ENCODE measurements around the gene SYNE1.

The SYNE1 gene

DNA sequence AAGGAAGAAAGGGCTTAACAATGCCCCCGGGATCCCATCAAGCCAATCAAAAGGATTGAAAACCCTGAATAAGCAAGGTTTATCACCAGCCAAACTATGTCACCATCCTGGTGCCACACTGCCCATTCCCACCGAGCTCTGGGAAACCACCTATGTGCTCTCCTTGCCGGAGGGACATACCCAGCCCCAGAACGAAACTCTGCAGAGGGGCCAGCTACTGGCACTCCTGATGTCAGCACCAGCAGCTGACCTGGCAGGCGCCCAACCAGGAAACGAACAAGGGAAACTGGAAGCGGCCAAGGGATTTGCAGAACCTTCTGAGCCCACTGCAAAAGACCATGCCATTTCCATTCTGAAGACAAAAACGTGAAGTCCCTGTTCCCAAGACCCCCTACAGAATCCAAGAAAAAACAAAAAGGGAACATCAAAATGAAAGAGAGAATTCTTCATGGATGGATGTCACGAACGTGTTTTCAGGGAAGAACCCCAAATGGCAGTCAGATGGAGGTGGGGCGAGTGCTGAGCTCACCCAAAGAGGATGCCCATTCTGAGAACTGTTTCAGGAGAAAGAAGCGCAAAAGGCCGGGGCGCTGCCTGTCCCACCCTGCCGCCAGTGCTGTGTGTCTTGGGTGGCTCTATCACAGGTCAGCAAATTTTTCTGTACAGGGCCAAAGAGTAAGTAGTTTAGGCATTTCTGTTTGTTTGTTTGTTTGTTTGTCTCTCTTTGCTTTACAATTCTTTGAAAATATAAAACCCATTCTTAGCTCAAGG lies 524.5 kb downstream of the SYNE1 start:
- no peak overlapping the region for H3K4me3 ChIP-seq (ENCODE audit: low read length)
- DNase-seq (ENCODE audit: low read depth, low spot score), result no peak

DNA sequence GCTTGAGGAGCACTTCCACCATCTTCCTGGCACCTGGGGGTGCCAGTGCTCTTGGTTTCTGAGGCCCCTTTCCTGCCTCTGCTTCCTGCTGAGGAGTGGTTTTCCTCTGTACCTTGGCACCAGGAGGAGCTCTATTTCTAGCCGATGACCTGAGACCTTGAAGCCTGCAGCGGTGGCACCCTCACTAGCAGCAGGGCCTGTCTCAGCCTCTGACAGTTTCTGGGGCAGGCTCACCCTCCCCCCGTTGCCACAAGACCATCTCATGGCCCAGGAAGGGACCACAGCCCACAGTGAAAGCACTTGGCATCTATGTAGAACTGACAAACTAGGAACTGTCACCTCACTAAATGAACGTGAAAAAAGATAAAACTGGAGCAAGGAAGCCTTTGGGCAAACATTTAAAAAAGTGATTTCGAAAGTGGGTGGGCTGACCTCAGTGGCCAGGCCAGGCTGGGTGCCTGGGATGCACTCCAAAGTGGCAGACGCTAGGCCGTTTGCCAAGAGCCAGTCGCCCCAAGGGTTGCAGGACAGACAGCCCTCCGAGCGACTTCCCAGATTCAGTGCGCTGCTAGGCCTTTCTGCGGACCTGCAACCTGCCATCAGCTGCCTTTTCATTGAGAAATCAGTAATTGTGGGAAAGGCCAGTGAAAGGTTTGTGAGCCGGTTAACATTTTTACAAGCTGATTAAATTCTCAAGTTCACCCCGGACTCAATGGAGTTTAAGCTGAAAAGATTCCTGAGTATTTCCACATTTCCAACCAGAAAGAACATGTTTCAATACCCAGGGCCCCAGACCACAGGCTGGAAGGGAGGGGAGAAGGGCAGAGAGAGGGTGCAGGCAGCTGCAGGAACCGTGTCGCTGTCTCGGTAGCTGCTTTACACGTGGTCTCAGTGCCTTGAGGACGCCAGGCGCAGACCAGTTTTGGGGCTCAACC lies 526.0 kb downstream of the SYNE1 start:
- peak; percentile 8 for DNase-seq (ENCODE audit: low read depth, low spot score)
- H3K4me3 ChIP-seq (ENCODE audit: low read length), result no peak overlapping the region

DNA sequence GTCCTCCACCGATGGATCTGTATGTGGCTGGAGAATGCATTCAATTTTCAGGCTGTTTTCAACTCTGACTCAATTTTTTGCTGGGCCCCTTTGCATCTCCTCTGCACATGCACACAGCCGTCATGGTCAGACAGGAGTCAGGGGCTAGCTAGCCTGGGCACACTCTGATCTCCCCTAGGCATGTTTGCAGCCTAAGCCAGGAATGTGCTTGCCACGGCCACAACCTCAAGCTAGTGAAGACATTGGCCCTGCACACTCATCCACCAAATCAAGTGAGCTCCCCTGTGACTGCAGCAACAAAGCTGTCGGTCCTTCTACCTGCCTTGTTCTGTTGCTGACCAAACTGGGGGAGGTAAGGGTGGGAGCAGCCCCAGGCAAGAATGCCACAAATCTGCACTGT lies 529.2 kb downstream of the SYNE1 start:
- no peak overlapping the region for H3K4me3 ChIP-seq (ENCODE audit: low read length)
- no peak for DNase-seq (ENCODE audit: low read depth, low spot score)

DNA sequence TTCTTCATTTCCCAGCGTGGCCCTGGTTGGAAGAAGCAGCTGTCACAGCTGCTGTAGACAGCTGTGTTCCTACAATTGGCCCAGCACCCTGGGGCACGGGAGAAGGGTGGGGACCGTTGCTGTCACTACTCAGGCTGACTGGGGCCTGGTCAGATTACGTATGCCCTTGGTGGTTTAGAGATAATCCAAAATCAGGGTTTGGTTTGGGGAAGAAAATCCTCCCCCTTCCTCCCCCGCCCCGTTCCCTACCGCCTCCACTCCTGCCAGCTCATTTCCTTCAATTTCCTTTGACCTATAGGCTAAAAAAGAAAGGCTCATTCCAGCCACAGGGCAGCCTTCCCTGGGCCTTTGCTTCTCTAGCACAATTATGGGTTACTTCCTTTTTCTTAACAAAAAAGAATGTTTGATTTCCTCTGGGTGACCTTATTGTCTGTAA lies 537.0 kb downstream of the SYNE1 start:
- DNase-seq (ENCODE audit: low read depth, low spot score), result no peak
- H3K4me3 ChIP-seq (ENCODE audit: low read length), result no peak overlapping the region

DNA sequence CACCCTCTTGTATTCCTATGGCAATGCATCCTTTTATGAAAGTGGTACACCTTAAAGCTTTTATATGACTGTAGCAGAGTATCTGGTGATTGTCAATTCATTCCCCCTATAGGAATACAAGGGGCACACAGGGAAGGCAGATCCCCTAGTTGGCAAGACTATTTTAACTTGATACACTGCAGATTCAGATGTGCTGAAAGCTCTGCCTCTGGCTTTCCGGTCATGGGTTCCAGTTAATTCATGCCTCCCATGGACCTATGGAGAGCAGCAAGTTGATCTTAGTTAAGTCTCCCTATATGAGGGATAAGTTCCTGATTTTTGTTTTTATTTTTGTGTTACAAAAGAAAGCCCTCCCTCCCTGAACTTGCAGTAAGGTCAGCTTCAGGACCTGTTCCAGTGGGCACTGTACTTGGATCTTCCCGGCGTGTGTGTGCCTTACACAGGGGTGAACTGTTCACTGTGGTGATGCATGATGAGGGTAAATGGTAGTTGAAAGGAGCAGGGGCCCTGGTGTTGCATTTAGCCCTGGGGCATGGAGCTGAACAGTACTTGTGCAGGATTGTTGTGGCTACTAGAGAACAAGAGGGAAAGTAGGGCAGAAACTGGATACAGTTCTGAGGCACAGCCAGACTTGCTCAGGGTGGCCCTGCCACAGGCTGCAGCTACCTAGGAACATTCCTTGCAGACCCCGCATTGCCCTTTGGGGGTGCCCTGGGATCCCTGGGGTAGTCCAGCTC lies 537.5 kb downstream of the SYNE1 start:
- H3K4me3 ChIP-seq (ENCODE audit: low read length), result no peak overlapping the region
- DNase-seq (ENCODE audit: low read depth, low spot score), result no peak

DNA sequence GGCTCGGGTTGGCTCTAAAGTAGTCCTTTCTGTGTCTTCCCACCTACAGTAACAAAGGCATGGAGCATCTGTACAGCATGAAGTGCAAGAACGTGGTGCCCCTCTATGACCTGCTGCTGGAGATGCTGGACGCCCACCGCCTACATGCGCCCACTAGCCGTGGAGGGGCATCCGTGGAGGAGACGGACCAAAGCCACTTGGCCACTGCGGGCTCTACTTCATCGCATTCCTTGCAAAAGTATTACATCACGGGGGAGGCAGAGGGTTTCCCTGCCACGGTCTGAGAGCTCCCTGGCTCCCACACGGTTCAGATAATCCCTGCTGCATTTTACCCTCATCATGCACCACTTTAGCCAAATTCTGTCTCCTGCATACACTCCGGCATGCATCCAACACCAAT lies 538.5 kb downstream of the SYNE1 start:
- no peak overlapping the region for H3K4me3 ChIP-seq (ENCODE audit: low read length)
- DNase-seq (ENCODE audit: low read depth, low spot score), result no peak

DNA sequence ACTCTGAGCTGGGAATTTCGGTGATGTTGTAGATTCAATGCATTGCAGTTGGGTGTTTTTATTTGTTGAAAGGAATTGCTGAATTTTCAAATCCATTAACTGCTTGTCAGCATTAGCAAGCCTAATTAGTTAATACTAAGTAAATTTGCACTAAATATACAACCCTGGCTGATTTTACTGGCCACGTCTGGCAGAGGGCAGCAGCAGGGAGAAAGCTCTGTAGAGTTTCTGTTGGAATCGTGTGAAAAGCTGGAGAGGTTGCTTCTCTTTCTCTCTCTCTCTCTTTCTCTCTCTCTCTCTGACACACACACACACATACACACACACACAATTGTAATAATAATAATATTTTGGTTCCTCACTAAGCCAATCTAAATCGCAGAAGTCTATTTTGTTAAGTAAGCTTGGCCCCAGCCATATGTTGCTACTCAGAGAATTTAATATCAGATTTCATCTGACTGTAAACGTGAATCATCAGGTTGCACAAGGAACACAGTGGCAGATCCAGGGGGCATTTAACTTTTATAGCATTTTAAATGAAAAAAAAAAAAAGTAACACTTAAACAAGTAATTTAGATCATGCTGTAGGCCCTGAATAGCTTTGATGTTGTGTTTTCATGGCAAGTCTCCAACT lies 540.2 kb downstream of the SYNE1 start:
- no peak overlapping the region for H3K4me3 ChIP-seq (ENCODE audit: low read length)
- no peak for DNase-seq (ENCODE audit: low read depth, low spot score)

DNA sequence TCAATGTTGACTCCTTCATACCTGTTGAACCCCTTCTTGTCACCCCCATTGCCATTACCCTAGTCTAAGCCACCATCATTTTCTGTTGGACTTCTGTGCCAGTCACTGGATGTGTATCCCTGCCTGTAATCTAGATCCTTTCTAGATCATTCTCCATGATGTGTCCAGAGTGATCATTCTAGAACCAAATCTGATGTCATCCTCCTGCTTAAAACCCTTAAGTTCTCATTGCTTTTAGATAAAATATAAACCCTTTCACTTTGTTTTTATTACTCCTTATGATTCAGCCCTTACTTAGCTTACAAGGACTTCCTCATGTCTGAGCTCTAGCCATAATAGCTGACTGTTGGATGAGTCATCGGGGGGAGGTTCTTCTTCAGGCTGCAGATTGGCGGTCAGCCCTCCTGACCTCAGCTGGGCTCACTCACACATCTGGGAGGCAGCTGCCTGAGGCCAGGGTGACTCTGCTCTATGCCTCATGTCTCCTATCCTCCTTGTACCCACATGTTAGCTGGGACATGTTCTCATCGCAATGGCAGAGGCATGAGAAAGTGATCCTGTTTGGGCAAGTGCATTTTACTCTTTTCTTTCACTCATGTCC lies 542.1 kb downstream of the SYNE1 start:
- H3K4me3 ChIP-seq (ENCODE audit: low read length), result no peak overlapping the region
- no peak for DNase-seq (ENCODE audit: low read depth, low spot score)

DNA sequence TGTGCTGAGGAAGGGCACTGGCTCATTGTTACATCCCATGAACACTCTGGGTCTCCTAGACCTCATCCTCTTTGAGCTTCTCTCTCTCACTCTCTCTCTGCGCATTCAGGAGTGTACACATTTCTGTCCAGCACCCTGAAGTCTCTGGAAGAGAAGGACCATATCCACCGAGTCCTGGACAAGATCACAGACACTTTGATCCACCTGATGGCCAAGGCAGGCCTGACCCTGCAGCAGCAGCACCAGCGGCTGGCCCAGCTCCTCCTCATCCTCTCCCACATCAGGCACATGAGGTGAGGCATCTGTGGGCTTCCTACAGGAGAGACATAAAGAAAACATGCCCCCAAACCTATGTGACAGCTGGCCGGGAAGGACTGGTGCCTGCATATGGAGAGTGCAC lies 542.9 kb downstream of the SYNE1 start:
- no peak overlapping the region for H3K4me3 ChIP-seq (ENCODE audit: low read length)

DNA sequence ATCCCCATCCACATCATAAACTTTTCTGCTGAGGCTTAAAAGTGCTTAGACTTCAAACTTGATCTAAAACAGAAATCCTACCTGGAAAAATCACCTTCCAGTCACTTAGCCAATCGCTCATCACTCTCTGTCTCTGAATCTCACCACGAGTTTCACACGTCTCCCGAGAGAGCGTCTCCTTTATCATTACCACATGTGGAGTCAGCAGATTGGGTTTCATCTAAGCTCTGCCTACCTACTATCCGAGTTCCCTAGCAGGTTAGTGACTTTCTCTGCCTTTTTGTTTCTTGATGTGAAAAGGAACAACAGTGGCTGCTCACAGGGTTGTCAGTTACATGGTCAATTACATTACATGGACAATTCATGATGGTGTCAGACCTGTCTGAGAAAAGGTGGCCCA lies 543.5 kb downstream of the SYNE1 start:
- H3K4me3 ChIP-seq (ENCODE audit: low read length), result no peak overlapping the region
- no peak for DNase-seq (ENCODE audit: low read depth, low spot score)

More for the DNA sequence above, 542.9 kb downstream of the SYNE1 start:
- no peak for DNase-seq (ENCODE audit: low read depth, low spot score)

DNA sequence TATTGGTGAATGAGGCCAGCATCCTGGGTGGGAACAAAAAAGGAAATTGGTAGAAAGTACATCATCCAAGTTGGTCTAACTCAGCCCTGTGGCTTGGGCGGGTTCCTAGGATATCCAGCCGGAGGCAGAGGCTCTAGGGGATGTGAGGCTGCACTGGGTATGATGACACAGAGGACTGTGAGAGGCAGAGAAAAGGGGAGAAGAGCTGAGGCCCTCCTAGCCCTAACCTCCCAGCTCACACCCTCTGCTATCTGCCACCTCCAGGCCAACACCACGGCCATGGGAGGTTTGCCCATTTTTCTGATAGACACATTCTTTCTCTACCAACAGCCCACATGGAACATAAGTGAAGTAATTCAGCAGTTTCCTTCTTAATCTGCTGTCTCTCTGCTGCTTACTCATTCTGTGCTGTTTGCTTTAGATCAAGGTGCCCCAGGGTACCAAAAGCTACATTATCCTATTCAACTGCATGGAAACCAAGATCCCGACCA lies 545.3 kb downstream of the SYNE1 start:
- no peak overlapping the region for H3K4me3 ChIP-seq (ENCODE audit: low read length)
- no peak for DNase-seq (ENCODE audit: low read depth, low spot score)

DNA sequence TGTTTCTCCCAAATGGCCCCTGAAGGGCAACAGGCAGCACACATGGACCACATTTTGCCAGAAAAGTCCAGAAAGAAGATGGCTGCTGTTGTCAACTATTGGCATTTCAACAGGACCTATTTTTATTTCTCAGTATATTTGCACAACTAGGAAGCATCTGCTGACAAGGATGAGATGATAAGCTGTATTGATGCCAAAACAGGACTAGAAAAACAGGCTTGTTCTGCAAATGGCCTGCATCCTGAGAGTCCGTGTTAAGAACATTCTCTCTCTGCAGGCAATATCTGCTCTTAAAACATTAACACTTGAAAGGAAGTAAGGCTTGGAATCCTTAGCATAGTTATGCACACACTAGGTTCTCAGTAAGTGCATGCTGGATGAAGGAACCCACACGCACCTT lies 546.0 kb downstream of the SYNE1 start:
- no peak for DNase-seq (ENCODE audit: low read depth, low spot score)
- no peak overlapping the region for H3K4me3 ChIP-seq (ENCODE audit: low read length)

DNA sequence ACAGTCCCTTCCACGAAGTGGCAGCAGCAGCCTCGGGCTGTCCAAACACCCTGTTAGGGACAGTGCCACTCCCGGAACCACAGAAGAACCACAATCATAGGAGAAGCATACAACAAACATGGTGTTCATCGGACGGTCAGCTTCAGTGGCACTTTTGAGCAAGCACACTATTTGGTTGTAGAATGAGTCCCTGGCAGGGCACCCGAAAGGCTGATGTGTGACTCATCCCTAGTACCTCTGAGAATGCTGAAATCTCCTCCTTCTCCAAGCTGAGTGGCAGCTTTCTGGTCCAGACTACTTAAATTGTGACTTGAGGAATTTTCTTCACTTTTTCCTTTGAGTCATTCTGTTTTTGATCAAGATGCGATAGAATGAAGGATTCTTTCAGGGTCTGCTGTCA lies 547.2 kb downstream of the SYNE1 start:
- DNase-seq (ENCODE audit: low read depth, low spot score), result no peak
- H3K4me3 ChIP-seq (ENCODE audit: low read length), result no peak overlapping the region

DNA sequence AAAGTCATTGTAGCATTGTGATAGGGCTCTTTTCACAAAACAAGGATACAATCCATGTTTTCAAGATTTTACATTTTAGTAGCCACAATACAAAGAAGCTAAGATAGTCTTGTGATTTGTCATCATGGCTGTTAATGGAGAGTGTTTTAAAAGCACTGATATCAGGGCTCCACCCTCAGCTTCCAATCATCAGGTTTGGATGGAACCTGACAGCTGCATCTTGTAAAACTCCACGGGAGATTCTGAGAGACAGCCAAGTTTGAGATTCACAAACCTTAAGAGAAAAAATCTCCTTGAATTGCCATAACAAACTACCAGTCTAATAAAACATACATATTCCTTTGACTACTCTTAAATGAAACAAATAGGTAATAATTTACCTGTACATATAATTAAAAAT lies 549.5 kb downstream of the SYNE1 start:
- no peak for DNase-seq (ENCODE audit: low read depth, low spot score)
- no peak overlapping the region for H3K4me3 ChIP-seq (ENCODE audit: low read length)

DNA sequence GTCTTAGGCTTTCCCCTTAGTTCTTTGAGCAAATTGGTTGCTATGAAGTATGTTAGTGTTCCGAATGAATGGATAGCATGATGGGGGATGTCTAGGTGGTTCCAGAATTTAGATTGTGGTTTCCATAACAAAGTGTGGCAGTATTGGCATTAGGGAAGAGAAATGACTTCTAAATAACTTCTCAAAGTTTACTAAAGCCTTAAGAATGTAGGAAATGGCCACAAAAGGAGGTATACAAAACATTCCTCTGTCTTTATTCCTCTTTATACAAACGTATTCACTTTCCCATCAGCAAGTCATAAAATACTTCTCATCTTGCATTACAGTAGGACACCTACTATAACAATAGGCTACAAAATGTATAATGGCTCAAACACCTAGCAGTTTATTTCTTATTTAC lies 550.1 kb downstream of the SYNE1 start:
- no peak overlapping the region for H3K4me3 ChIP-seq (ENCODE audit: low read length)
- DNase-seq (ENCODE audit: low read depth, low spot score), result no peak

DNA sequence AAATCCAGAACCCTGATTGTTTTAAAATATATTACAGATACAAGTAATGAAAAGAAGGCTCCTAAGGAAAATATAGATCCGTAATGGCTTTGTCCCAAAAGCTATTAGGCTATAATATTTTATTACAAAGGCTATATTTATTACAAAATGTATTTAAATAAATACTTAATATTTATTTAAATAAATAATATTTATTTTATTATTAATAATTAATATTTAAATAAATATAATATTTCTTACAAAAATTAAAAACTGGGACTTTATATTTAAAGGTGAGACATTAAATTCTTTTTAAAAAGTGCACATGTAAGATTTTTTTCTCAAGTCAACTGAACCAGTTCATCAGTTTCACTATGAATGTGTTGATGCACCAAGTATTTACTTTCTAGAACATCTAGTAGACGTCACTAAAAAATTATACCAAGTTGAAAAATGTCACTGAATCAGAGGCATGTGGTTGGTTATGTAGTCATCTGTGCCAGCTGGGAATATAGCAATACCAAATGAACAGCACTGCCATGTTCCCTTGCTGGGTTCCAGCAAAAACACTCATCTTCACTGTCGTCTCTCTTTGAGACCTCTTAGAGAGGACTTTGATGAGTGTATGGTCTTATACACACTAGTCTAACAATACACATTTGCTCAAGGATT lies 550.8 kb downstream of the SYNE1 start:
- no peak for DNase-seq (ENCODE audit: low read depth, low spot score)
- no peak overlapping the region for H3K4me3 ChIP-seq (ENCODE audit: low read length)

DNA sequence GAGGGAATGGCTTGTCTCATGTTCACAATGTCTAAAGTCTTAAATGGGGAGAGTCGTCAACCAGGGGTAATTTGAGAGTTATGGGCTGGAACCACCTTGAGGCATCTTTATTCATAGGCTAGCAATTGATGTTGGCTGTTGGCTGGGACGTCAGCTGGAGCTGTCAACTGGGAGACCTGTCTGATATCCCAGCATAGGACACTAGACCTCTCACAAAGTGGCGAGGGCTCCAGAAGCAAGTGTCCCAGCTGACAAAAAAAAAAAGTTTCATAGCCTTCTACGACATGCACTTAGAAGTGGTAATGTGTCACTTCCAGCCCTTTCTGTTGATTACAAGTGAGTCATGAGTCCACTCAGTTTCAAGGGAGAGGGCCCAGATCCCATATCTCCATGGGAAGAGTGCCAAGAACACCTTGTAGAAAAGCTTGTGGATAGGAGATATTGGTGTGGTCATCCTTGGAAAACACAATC lies 551.7 kb downstream of the SYNE1 start:
- H3K4me3 ChIP-seq (ENCODE audit: low read length), result no peak overlapping the region
- DNase-seq (ENCODE audit: low read depth, low spot score), result no peak

DNA sequence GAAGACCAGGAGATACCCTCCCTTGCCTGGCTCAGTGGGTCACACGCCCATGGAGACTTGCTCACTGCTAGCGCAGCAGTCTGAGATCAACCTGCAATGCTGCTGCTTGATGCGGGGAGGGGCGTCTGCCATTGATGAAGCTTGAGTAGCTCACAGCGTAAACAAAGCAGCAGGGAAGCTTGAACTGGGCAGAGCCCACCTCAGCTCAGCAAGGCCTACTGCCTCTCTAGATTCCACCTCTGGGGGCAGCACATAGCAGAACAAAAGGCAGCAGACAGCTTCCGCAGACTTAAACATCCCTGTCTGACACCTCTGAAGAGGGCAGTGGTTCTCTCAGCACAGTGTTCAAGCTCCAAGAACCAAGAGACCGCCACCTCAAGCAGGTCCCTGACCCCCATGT lies 558.4 kb downstream of the SYNE1 start:
- no peak for DNase-seq (ENCODE audit: low read depth, low spot score)
- no peak overlapping the region for H3K4me3 ChIP-seq (ENCODE audit: low read length)

Measured in Jurkat, Clone E6-1 (cell line).